ENCODE results near the gene NEDD8.

DNA sequence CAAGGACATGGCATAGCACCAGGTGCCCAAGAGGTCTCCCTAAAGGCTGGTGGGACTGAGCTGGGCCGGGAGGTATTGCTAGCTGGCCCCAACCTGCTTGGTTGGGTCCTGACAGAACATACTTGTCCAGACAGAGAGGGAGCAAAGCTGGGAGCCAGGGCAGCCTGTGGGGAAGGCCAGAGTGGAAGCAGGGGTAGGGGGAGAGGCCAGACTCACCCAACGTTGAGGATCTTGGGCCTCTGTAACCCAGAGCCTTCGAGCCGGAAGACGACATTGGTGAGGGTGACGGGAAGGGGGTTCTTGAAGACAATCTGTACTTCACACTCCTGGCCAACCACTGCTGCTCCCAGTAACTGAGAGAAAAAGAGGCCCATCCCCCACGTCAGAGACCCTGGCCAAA is 21.8 kb upstream of the NEDD8 start:
- no peak for TF ChIP-seq POLR2A (IDR thresholded peaks at IDR 0.05)
- TF ChIP-seq, protein P1, sequence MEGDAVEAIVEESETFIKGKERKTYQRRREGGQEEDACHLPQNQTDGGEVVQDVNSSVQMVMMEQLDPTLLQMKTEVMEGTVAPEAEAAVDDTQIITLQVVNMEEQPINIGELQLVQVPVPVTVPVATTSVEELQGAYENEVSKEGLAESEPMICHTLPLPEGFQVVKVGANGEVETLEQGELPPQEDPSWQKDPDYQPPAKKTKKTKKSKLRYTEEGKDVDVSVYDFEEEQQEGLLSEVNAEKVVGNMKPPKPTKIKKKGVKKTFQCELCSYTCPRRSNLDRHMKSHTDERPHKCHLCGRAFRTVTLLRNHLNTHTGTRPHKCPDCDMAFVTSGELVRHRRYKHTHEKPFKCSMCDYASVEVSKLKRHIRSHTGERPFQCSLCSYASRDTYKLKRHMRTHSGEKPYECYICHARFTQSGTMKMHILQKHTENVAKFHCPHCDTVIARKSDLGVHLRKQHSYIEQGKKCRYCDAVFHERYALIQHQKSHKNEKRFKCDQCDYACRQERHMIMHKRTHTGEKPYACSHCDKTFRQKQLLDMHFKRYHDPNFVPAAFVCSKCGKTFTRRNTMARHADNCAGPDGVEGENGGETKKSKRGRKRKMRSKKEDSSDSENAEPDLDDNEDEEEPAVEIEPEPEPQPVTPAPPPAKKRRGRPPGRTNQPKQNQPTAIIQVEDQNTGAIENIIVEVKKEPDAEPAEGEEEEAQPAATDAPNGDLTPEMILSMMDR (IDR thresholded peaks at IDR 0.05) = no peak
